Suprapubic skin (tissue), 4 donors: ENCODE results near the gene ZFP42. TPM values are rescaled to one million over a fixed set of nuclear protein-coding genes. Genes with fewer than 3 reads are reported as not detected.

Experiments
- DNase-seq, 2 donors: peaks; one replicate each; pipeline ENCODE4 v3.0.0-alpha.2; 2019; ENCODE audit warnings: low spot score in 2 of 2
- H3K27ac ChIP-seq: fragments of 200-600 bp; sonication (generic); one replicate; pipeline ENCODE4 v1.5.1; 2019
- H3K27me3 ChIP-seq: fragments of 200-600 bp; sonication (generic); one replicate; pipeline ENCODE4 v1.5.1; 2019
- H3K36me3 ChIP-seq: fragments of 200-600 bp; sonication (generic); one replicate; pipeline ENCODE4 v1.5.1; 2019
- H3K4me1 ChIP-seq: fragments of 200-600 bp; sonication (generic); one replicate; pipeline ENCODE4 v1.5.1; 2019
- H3K4me3 ChIP-seq: fragments of 200-600 bp; sonication (generic); one replicate; pipeline ENCODE4 v1.5.1; 2019; ENCODE audit warnings: mild to moderate bottlenecking
- H3K9me3 ChIP-seq: fragments of 200-600 bp; sonication (generic); one replicate; pipeline ENCODE4 v1.5.1; 2019
- EP300 ChIP-seq: sonication (generic); formaldehyde crosslinking; IDR thresholded peaks from one replicate; pipeline ENCODE4 v1.6.1; 2017; ENCODE audit warnings: antibody characterized with exemption
- POLR2A ChIP-seq, 2 donors: fragments of 450-650 bp; IDR thresholded peaks; one replicate each; pipeline ENCODE4 v1.6.1; 2017; ENCODE audit warnings: antibody characterized with exemption in 2 of 2, mild to moderate bottlenecking in 2 of 2, moderate library complexity in 2 of 2
- POLR2AphosphoS5 ChIP-seq, 3 donors: sonication (generic); formaldehyde crosslinking; IDR thresholded peaks; one replicate each; pipeline ENCODE4 v1.6.1; 2017; ENCODE audit warnings: antibody characterized with exemption in 3 of 3
- WGBS: methylation state at CpG from one replicate; pipeline ENCODE4 v1.1.5; 2018; 5-methylcytosine and 5-hydroxymethylcytosine counted together
- total RNA-seq, 4 donors: library from RNA; depleted of rRNA; stranded (reverse); fragments of >200 nt; gene quantifications; one replicate each; pipeline ENCODE4 v1.1.0, GENCODE V29; 2016
- TF ChIP-seq, protein P1 (sequence below), 2 donors: fragments of 200-600 bp in 1 of 2; fragments of 450-650 bp in 1 of 2; sonication (generic) in 1 of 2; IDR thresholded peaks; one replicate each; pipeline ENCODE4 v1.5.1; 2016 to 2019; ENCODE audit warnings: antibody characterized with exemption in 2 of 2, mild to moderate bottlenecking in 1 of 2, moderate library complexity in 1 of 2

Gene ZFP42
- total RNA-seq: not detected

DNA sequence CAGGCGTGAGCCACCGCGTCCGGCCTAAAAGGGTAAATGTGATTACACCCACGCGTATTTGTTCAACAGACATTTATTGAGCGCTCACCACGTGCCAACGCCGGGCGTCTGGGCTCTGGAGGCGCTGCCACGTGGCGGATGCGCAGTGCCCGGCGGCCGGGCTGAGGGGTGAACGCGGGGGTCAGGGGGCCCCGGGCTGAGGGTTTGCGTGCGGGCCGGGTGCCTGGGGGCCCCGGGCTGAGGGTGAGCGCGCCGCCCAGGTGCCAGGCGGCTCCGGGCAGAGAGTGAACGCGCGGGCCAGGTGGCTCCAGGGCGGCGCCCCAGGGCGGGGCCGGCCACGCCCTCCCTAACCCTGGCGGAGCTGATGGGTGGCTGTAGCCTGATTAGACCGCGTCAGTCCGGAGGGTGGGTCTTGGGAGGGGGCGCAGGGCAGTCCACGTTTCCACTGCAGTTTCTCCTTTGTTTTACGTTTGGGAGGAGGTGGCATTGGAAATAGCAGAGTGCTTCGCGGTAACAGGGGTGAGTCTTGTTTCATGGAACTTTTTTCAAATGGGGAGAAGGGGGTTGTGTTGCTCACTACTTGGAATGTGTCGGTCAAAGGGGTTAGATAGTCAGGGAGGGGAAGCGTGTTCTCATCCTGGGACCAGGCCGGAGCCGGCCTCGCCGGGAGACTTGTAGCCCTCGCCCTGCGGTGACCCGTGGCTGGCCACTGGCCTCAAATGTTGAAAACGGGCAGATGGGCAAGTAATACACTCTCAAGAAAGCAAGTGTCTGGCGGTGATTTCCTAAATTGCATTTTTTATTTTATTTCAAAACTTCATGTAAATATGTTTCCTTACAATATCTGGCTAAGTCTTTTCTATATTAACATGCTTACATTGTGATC lies at the start of gene ZFP42:
ZFP42 (plus strand) TSS at position 450 of the 886 bp plus-strand sequence. CDS start 7,037 bp downstream, outside the sequence.
- no peaks in the 10 kb centered on the region for H3K36me3 ChIP-seq
- TF ChIP-seq POLR2A (IDR thresholded peaks at IDR 0.05): no peak
- no peak for TF ChIP-seq POLR2AphosphoS5 (IDR thresholded peaks at IDR 0.05)
- TF ChIP-seq, protein P1, sequence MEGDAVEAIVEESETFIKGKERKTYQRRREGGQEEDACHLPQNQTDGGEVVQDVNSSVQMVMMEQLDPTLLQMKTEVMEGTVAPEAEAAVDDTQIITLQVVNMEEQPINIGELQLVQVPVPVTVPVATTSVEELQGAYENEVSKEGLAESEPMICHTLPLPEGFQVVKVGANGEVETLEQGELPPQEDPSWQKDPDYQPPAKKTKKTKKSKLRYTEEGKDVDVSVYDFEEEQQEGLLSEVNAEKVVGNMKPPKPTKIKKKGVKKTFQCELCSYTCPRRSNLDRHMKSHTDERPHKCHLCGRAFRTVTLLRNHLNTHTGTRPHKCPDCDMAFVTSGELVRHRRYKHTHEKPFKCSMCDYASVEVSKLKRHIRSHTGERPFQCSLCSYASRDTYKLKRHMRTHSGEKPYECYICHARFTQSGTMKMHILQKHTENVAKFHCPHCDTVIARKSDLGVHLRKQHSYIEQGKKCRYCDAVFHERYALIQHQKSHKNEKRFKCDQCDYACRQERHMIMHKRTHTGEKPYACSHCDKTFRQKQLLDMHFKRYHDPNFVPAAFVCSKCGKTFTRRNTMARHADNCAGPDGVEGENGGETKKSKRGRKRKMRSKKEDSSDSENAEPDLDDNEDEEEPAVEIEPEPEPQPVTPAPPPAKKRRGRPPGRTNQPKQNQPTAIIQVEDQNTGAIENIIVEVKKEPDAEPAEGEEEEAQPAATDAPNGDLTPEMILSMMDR (IDR thresholded peaks at IDR 0.05): no peak
- H3K4me3 ChIP-seq: no peak within 1 kb of the TSS
- H3K27me3 ChIP-seq: peaks cover 22% of the 10 kb centered on the region
- H3K9me3 ChIP-seq: peaks cover 3% of the 10 kb centered on the region
- no peaks in the 10 kb centered on the region for H3K4me1 ChIP-seq
- WGBS: 35% methylated on average over 22 of the region's 58 CpGs
- no peak within 1 kb of the TSS for H3K27ac ChIP-seq
- no peak for DNase-seq

DNA sequence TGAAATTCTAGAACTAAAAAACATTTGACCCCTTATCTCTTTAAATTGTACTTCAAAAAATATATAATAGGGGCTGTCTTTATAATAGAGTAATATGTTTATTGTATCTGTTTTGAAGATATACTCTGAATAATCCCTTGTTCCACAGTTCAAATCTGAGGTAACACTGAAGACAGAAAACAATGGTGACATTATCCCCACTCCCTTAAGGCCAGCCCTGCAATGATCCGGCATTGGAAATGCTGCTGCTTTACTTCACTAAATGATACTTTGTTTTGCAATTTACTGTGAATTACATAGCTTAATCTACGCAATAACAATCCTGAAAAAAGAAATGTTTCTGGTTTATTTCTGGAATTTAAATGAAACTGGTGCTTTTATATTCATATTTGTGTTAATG lies 34.4 kb upstream of the ZFP42 start:
- TF ChIP-seq EP300 (no peak), POLR2AphosphoS5 (IDR thresholded peaks at IDR 0.05) (no peak), POLR2A (IDR thresholded peaks at IDR 0.05) (no peak)
- TF ChIP-seq, protein P1 (IDR thresholded peaks at IDR 0.05): no peak
- H3K9me3 ChIP-seq: no peaks in the 10 kb centered on the region
- H3K4me1 ChIP-seq: no peaks in the 10 kb centered on the region
- H3K4me3 ChIP-seq: no peak overlapping the region
- H3K27ac ChIP-seq: no peak overlapping the region
- no peaks in the 10 kb centered on the region for H3K36me3 ChIP-seq
- no peaks in the 10 kb centered on the region for H3K27me3 ChIP-seq
- DNase-seq: no peak
- WGBS: 78% methylated on average over 2 of the region's 2 CpGs

DNA sequence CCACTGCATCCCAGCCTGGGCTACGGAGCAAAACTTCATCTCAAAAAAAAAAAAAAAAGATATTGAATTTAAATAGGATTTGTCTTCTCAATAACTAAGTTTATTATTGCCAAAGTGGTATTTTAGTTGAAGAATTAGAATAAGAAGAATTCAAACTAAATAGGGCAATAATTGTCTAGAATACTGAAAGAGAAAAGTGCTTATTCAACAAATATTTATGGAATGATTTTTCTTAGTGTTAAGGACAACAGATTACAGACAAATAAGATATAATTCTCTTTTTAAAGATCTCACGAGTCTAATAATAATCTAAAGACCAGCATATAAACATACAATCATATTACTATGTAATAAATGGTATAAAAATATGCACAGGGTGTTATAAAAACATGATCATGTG lies 33.6 kb upstream of the ZFP42 start:
- TF ChIP-seq, protein P1 (IDR thresholded peaks at IDR 0.05): no peak
- no peak for TF ChIP-seq POLR2AphosphoS5 (IDR thresholded peaks at IDR 0.05)
- no peak for TF ChIP-seq EP300
- TF ChIP-seq POLR2A (IDR thresholded peaks at IDR 0.05): no peak
- WGBS: 78% methylated on average over 2 of the region's 2 CpGs
- Histone ChIP-seq H3K27ac (no peak overlapping the region), H3K36me3 (no peaks in the 10 kb centered on the region), H3K27me3 (no peaks in the 10 kb centered on the region), H3K4me1 (no peaks in the 10 kb centered on the region), H3K4me3 (no peak overlapping the region), H3K9me3 (no peaks in the 10 kb centered on the region)
- DNase-seq: no peak

DNA sequence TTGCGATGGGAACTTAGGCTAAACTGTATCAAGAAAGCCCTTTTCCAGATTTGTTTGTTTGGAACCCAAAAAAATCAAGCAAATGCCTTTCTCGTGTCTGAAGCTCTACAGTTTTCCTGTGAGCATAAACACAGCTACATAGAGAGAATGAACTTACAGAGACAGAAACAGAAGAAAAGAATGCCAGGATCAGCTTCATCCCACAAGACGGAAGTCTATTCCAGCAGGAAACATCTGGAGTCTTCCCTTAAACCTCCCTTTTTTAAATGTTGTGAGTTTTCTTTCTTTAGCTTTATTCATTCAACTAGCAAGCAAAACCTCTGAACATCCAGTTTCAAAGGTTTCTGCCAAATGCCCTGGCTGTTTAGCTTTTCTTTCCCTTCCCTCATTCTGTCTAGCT lies 32.6 kb upstream of the ZFP42 start:
- peaks cover 3% of the 10 kb centered on the region for H3K9me3 ChIP-seq
- H3K27me3 ChIP-seq: no peaks in the 10 kb centered on the region
- no peak overlapping the region for H3K4me3 ChIP-seq
- no peaks in the 10 kb centered on the region for H3K36me3 ChIP-seq
- no peak for DNase-seq
- 35% methylated on average over 3 of the region's 3 CpGs for WGBS
- H3K4me1 ChIP-seq: no peaks in the 10 kb centered on the region
- TF ChIP-seq, protein P1 (IDR thresholded peaks at IDR 0.05): no peak
- TF ChIP-seq POLR2AphosphoS5 (IDR thresholded peaks at IDR 0.05): no peak
- TF ChIP-seq POLR2A (IDR thresholded peaks at IDR 0.05): no peak
- TF ChIP-seq EP300: no peak
- no peak overlapping the region for H3K27ac ChIP-seq

DNA sequence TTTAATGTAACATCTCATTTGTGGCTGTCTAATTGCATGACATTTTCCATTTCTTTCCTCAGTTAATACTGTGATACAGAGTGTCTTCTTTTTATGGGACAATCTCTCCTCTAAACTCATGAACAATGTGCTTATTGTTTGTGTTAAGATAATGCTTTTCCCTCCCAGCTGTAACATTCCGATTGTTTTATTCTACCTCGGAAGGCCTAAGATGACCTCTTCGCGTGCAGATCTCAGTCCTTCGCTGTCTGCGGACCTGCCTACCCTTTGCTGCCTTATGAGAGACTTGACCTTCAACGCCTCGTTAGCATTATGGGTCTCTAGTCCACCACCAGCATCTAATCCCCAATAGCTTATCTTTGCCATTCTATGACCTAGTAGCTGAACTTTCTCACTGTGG lies 29.8 kb upstream of the ZFP42 start:
- Histone ChIP-seq H3K27me3 (no peaks in the 10 kb centered on the region), H3K9me3 (peaks cover 3% of the 10 kb centered on the region), H3K4me3 (no peak overlapping the region), H3K4me1 (no peaks in the 10 kb centered on the region), H3K36me3 (no peaks in the 10 kb centered on the region), H3K27ac (no peak overlapping the region)
- DNase-seq: no peak
- TF ChIP-seq POLR2A (IDR thresholded peaks at IDR 0.05): no peak
- TF ChIP-seq POLR2AphosphoS5 (IDR thresholded peaks at IDR 0.05): no peak
- TF ChIP-seq EP300: no peak
- TF ChIP-seq, protein P1 (IDR thresholded peaks at IDR 0.05): no peak
- WGBS: 87% methylated on average over 8 of the region's 8 CpGs
